Stimulated activated CD4-positive, alpha-beta T cell treated with anti-CD3 and anti-CD28 coated beads, Interleukin-4, amount 100 ng/mL, for 4 hours (primary cell): ENCODE results near the gene RAB6A.
"Not testable (repeated sequence)": the region's sequence is repeated elsewhere in the genome, so short reads cannot be mapped to it uniquely, and the experiment has no call there.

Experiments
- DNase-seq, 2 experiments: peaks; one replicate each; pipeline ENCODE4 v3.0.0-alpha.2; 2020

Gene RAB6A

GRCh38 chr11:73716153-73717056 is 44.5 kb downstream of the RAB6A start:
- no peak for DNase-seq

GRCh38 chr11:73715541-73715940 is 45.3 kb downstream of the RAB6A start:
- no peak for DNase-seq

- DNase-seq: no peak
Measured at GRCh38 chr11:73710964-73711363, 49.9 kb downstream of the RAB6A start.

- no peak for DNase-seq
Measured at GRCh38 chr11:73705053-73705452, 55.8 kb downstream of the RAB6A start.

- no peak for DNase-seq
Measured at GRCh38 chr11:73693899-73694525, 66.9 kb downstream of the RAB6A start.

- DNase-seq: no peak
Measured at GRCh38 chr11:73680687-73681086, 80.2 kb downstream of the RAB6A start.

GRCh38 chr11:73676552-73676951 is 84.3 kb downstream of the RAB6A start:
- not testable (repeated sequence) for DNase-seq

- no peak for DNase-seq
Measured at GRCh38 chr11:73671701-73672100, 89.2 kb downstream of the RAB6A start.

- no peak for DNase-seq
Measured at GRCh38 chr11:73670808-73671207, 90.1 kb downstream of the RAB6A start.

GRCh38 chr11:73667891-73668290 is 93.0 kb downstream of the RAB6A start:
- DNase-seq: no peak

- no peak for DNase-seq
Measured at GRCh38 chr11:73664877-73665276, 96.0 kb downstream of the RAB6A start.

- no peak for DNase-seq
Measured at GRCh38 chr11:73663604-73664495, 97.0 kb downstream of the RAB6A start.

- no peak for DNase-seq
Measured at GRCh38 chr11:73662445-73663157, 98.3 kb downstream of the RAB6A start.

- peak; percentile 79 to 88 for DNase-seq
Measured at GRCh38 chr11:73661035-73661628, 99.7 kb downstream of the RAB6A start.

- no peak for DNase-seq
Measured at GRCh38 chr11:73660497-73661034, 100.3 kb downstream of the RAB6A start.

GRCh38 chr11:73659961-73660360 is 100.9 kb downstream of the RAB6A start:
- no peak for DNase-seq

GRCh38 chr11:73656985-73657384 is 103.9 kb downstream of the RAB6A start:
- no peak for DNase-seq

- no peak for DNase-seq
Measured at GRCh38 chr11:73655686-73656085, 105.2 kb downstream of the RAB6A start.

- no peak for DNase-seq
Measured at GRCh38 chr11:73654482-73655021, 106.3 kb downstream of the RAB6A start.

- DNase-seq: no peak
Measured at GRCh38 chr11:73653996-73654395, 106.9 kb downstream of the RAB6A start.

- DNase-seq: no peak
Measured at GRCh38 chr11:73652856-73653559, 107.9 kb downstream of the RAB6A start.
